ENCODE measurements around the gene TTC34. TPM values are rescaled to one million over a fixed set of nuclear protein-coding genes. Genes with fewer than 3 reads are reported as not detected.

The TTC34 gene
- total RNA-seq, 1 experiment from 2014 or later: 0.92 TPM

DNA sequence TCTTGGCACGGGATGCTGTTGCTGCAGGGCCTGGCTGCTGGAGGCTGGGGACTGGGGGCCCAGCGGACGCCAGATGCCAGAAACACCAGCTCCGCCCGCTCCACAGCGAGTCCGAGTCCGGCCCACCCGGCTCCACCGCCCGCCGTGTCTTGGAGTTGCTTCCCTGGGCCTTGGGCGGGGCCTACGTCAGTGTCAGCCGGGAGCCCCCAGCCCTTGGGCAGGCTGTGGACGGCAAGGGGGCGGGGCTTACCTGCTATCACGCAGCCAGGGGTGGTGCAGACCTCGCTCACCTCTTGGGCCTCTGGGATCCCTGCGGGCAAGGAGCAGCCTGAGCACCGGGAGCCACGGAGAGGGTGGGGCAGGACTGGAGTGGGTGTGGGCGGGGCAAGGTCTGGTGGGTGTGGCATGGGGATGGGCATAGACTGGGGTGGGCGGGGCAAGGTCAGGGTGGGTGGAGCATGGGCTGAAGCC is 190.4 kb downstream of the TTC34 start:
- Histone ChIP-seq H3K9ac (ENCODE audit: extremely low read depth, insufficient read length, low read length) (no peak overlapping the region), H2BK120ac (ENCODE audit: low read depth, low read length, poor library complexity, severe bottlenecking) (no peak overlapping the region), H3K18ac (ENCODE audit: insufficient read length, low read depth, low read length) (no peak overlapping the region)

More for the DNA sequence above, 190.4 kb downstream of the TTC34 start:
- peak overlapping the region in 1 of 2 experiments; percentile 32; a peak in 1 of 5 replicates for H3K4me3 Mint-ChIP-seq
- H4K20me1 ChIP-seq (ENCODE audit: control insufficient read depth, insufficient read depth, insufficient read length): no peaks in the 10 kb centered on the region
- no peak overlapping the region for H3T11ph ChIP-seq (ENCODE audit: low read length)
- H3K23ac ChIP-seq (ENCODE audit: insufficient read length, low read depth, low read length): no peak overlapping the region
- H3K9me3 Mint-ChIP-seq: peaks cover 8 to 22% of the 10 kb centered on the region in 2 experiments
- H3K79me2 ChIP-seq (ENCODE audit: insufficient read depth, low read length): 0 out of 2 replicates have a peak, but pooled peaks cover 1% of the 10 kb centered on the region
- no peak overlapping the region for H3K4ac ChIP-seq (ENCODE audit: low read depth, low read length)
- H4K8ac ChIP-seq (replicated peaks; ENCODE audit: insufficient read length, low read depth, low read length): no peak overlapping the region
- H2BK5ac ChIP-seq (ENCODE audit: insufficient read length, low read length): no peak overlapping the region
- H2AK5ac ChIP-seq (ENCODE audit: insufficient read length, low read length): no peak overlapping the region
- H3K9me3 ChIP-seq (ENCODE audit: control insufficient read depth, low read depth, low read length): peaks cover 5% of the 10 kb centered on the region
- no peak overlapping the region for H3K27ac Mint-ChIP-seq
- DNase-seq: peak; percentile 92
- no CpG with 5 or more reads among the region's 24 CpGs for WGBS (ENCODE audit: extremely low coverage, insufficient read length, low lambda C conversion rate)
- no peak overlapping the region for H3K56ac ChIP-seq (ENCODE audit: insufficient read length, low read depth, low read length)
- no peaks in the 10 kb centered on the region for H3K23me2 ChIP-seq (ENCODE audit: insufficient read length, low read depth, low read length, poor library complexity, severe bottlenecking)
- no peaks in the 10 kb centered on the region for H3K79me1 ChIP-seq (ENCODE audit: insufficient read depth, low read depth, low read length, poor library complexity, severe bottlenecking)
- no peaks in the 10 kb centered on the region for H3K4me1 Mint-ChIP-seq
- TF ChIP-seq, protein P1, sequence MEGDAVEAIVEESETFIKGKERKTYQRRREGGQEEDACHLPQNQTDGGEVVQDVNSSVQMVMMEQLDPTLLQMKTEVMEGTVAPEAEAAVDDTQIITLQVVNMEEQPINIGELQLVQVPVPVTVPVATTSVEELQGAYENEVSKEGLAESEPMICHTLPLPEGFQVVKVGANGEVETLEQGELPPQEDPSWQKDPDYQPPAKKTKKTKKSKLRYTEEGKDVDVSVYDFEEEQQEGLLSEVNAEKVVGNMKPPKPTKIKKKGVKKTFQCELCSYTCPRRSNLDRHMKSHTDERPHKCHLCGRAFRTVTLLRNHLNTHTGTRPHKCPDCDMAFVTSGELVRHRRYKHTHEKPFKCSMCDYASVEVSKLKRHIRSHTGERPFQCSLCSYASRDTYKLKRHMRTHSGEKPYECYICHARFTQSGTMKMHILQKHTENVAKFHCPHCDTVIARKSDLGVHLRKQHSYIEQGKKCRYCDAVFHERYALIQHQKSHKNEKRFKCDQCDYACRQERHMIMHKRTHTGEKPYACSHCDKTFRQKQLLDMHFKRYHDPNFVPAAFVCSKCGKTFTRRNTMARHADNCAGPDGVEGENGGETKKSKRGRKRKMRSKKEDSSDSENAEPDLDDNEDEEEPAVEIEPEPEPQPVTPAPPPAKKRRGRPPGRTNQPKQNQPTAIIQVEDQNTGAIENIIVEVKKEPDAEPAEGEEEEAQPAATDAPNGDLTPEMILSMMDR (conservative IDR thresholded peaks at IDR 0.05): no peak
- no peak overlapping the region for H4K91ac ChIP-seq (ENCODE audit: insufficient read length, low read depth, low read length)
- no peak overlapping the region for H4K5ac ChIP-seq (ENCODE audit: insufficient read length, low read depth, low read length)
- no peak overlapping the region for H2AFZ ChIP-seq (ENCODE audit: low read length)
- H3K4me2 ChIP-seq (ENCODE audit: insufficient read depth, insufficient read length, low read length): peak overlapping the region; percentile 32
- no peak overlapping the region for H2BK15ac ChIP-seq (ENCODE audit: low read depth, low read length)
- H3K36me3 Mint-ChIP-seq (ENCODE audit: insufficient read depth in 1 of 3, low read depth in 3 of 3): no peaks in the 10 kb centered on the region
- no peak overlapping the region for H3K14ac ChIP-seq (ENCODE audit: insufficient read depth, low read length)
- H3K27ac ChIP-seq (ENCODE audit: insufficient read length, low read depth, low read length): no peak overlapping the region
- peaks cover 28% of the 10 kb centered on the region for H3K27me3 Mint-ChIP-seq (ENCODE audit: low read depth)
- no peak overlapping the region for H2BK12ac ChIP-seq (ENCODE audit: insufficient read length, low read depth, low read length)
- no peaks in the 10 kb centered on the region for H3K4me1 ChIP-seq (ENCODE audit: insufficient read depth, low read length)
- no peaks in the 10 kb centered on the region for H3K27me3 ChIP-seq (ENCODE audit: insufficient read depth, low read length)
- no peak overlapping the region for H2BK20ac ChIP-seq (ENCODE audit: low read depth, low read length, poor library complexity, severe bottlenecking)

Data from H9 (cell line).